T-helper 1 cell (primary cell): ENCODE measurements around the gene PABPC1L2B.
"Not testable (repeated sequence)": the region's sequence is repeated elsewhere in the genome, so short reads cannot be mapped to it uniquely, and the experiment has no call there.

Experiments
- DNase-seq, 5 donors: peaks; one replicate each; pipeline ENCODE4 v3.0.0-alpha.2; 2012 to 2020
- total RNA-seq, 4 donors: gene quantifications; one replicate each; lab custom pipeline; 2026; lab: John Stamatoyannopoulos, UW

The PABPC1L2B gene
- 0 reads per million in 4 donors for total RNA-seq

- DNase-seq = not testable (repeated sequence)
Measured at GRCh38 chrX:73002733-73003132, at the start of gene PABPC1L2B. Gene PABPC1L2B, plus strand, starts transcription at chrX:73002939. Its CDS starts 704 bp downstream, at chrX:73003643.

GRCh38 chrX:72959971-72960370 lies 42.8 kb upstream of the PABPC1L2B start:
- DNase-seq = not testable (repeated sequence)

- DNase-seq = not testable (repeated sequence)
Measured at GRCh38 chrX:72971859-72972258, 30.9 kb upstream of the PABPC1L2B start.

GRCh38 chrX:72974885-72975284 lies 27.9 kb upstream of the PABPC1L2B start:
- not testable (repeated sequence) for DNase-seq

- DNase-seq = not testable (repeated sequence)
Measured at GRCh38 chrX:72980894-72981469, 21.8 kb upstream of the PABPC1L2B start.

GRCh38 chrX:73004032-73004431 lies 1.3 kb downstream of the PABPC1L2B start:
- DNase-seq = not testable (repeated sequence)

GRCh38 chrX:73021361-73022092 lies 18.8 kb downstream of the PABPC1L2B start:
- DNase-seq = no peak

GRCh38 chrX:73022093-73022445 lies 19.3 kb downstream of the PABPC1L2B start:
- DNase-seq = not testable (repeated sequence)

GRCh38 chrX:73028876-73029275 lies 26.1 kb downstream of the PABPC1L2B start:
- no peak for DNase-seq
